Bone marrow (tissue), 2 donors: ENCODE data around the gene TLK1.

ENCODE experiments used
- DNase-seq, 2 donors: peaks; one replicate each; lab custom pipeline; 2025; lab: John Stamatoyannopoulos, UW

Gene TLK1

GRCh38 chr2:170966648-170967396 is 193.9 kb downstream of the TLK1 start:
- no peak for DNase-seq

DNA sequence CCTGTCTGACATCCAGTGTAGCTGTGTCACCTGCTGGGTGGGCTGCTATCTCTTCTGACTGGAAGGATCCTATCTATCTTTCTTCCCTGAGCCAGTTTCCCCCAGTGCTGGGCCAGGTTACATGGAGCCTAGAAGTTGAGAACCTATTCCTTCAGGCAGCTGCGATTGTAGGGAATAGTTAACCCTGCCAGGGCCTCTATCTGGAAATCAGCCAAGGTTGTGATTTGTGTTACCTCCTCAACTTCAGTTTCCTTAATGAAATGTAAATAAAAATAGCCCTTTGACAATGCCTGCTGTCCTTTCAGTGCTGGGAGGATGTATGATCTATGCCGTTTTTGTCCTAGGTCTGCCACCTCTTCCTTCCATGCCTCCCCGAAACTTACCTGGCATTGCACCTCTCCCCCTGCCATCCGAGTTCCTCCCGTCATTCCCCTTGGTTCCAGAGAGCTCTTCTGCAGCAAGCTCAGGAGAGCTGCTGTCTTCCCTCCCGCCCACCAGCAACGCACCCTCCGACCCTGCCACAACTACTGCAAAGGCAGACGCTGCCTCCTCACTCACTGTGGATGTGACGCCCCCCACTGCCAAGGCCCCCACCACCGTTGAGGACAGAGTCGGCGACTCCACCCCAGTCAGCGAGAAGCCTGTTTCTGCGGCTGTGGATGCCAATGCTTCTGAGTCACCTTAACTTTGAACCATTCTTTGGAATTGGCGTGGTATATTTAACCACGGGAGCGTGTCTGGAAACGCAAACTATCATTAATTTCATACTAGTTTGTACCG is 195.1 kb downstream of the TLK1 start:
- no peak for DNase-seq

DNA sequence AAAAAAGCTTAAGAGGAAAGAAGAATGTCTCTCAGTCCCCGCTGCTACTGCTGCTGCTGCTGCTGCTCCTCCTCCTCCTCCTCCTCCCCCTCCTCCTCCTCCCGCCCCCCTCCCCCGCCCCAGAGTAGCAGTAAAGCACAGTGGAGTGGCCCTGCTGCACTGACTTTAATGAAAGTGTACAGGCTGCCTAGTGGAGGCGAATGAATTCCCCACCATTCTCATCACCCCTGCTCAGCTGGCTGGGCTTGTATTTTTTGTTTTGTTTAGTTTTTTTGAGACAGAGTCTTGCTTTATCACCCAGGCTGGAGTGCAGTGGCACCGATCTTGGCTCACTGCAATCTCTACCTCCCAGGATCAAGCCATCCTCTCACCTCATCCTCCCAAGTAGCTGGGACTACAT is 197.3 kb downstream of the TLK1 start:
- no peak for DNase-seq

DNA sequence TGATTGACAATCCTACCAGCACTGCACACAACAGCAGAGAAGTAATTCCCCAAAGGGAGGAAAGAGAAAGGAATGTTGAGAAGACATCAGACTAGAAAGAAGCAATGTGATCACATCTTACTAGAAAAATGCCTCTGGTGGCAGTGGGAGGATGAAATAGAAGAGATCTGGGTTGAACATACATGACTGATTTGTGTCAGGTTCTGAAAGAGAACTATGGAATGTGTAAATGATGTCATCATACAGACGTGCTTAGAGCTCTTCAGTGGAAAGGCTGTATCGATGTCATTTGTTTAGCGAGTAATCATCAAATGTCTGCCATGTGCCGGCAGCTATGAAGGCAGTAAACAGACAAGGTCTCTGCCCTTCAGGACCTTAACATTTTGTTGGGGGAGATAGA is 206.8 kb downstream of the TLK1 start:
- no peak for DNase-seq

DNA sequence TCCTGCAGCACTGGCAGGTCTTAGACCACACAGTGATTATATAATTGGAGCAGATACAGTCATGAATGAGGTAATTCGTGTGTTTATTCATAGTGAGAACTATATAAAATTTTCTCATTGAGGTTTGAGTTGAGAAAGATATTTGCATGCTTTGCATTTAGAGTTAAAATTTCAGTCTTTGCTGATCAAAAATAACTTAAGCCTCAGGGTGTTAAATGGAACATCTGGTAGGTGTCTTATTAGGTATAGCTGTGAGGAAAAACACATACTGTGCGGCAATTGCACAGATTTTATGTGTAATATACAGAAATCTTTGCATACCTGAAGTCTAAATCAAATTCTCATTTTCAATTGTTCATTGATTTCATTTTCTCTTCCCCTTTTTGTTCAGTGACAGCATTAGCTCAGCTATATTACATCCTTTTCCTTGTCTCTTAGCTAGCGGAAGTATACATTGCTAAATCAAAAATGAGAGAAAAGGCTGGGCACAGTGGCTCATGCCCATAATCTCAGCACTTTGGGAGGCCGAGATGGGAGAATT is 210.4 kb downstream of the TLK1 start:
- DNase-seq = no peak

- no peak for DNase-seq
Observed at GRCh38 chr2:170949415-170949814, 211.3 kb downstream of the TLK1 start.

GRCh38 chr2:170944545-170944944 is 216.1 kb downstream of the TLK1 start:
- DNase-seq = no peak

- DNase-seq = no peak
Observed at GRCh38 chr2:170943596-170943995, 217.1 kb downstream of the TLK1 start.

DNA sequence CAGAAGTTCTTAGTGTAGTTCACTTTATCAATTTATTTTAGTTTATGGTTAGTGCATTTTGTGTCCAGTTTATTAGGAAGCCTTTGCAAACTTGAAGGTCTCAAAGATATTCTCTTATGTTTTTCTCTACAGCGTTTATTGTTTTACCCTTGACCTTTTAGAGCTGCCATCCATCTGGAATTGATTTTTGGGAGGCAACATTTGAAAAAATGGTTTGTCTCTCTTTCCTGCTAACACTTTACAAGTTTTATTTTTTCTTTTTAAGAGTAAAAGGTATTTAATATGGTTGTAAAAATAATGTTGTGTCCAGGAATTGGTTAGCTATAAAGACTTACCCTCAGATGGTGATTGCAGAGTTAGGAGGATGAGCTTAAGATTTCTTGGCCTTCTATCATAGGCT is 217.7 kb downstream of the TLK1 start:
- DNase-seq = no peak

GRCh38 chr2:170942615-170943014 is 218.1 kb downstream of the TLK1 start:
- DNase-seq = no peak
